ENCODE measurements around the gene PTH1R.

The PTH1R gene

GRCh38 chr3:46865031-46865507 lies 12.5 kb upstream of the PTH1R start:
- no peak for DNase-seq

GRCh38 chr3:46865546-46865945 lies 12.0 kb upstream of the PTH1R start:
- no peak for DNase-seq

- DNase-seq = no peak
Measured at GRCh38 chr3:46866032-46866595, 11.4 kb upstream of the PTH1R start.

GRCh38 chr3:46866720-46867549 lies 10.6 kb upstream of the PTH1R start:
- peak; percentile 83 for DNase-seq

- DNase-seq = no peak
Measured at GRCh38 chr3:46867550-46867898, 10.0 kb upstream of the PTH1R start.

- DNase-seq = no peak
Measured at GRCh38 chr3:46868287-46868686, 9.2 kb upstream of the PTH1R start.

- no peak for DNase-seq
Measured at GRCh38 chr3:46868948-46869347, 8.6 kb upstream of the PTH1R start.

- no peak for DNase-seq
Measured at GRCh38 chr3:46869440-46869839, 8.1 kb upstream of the PTH1R start.

- DNase-seq = no peak
Measured at GRCh38 chr3:46870651-46871050, 6.9 kb upstream of the PTH1R start.

- no peak for DNase-seq
Measured at GRCh38 chr3:46871222-46871621, 6.3 kb upstream of the PTH1R start.

GRCh38 chr3:46873521-46873920 lies 4.0 kb upstream of the PTH1R start:
- no peak for DNase-seq

GRCh38 chr3:46874430-46874829 lies 3.1 kb upstream of the PTH1R start:
- DNase-seq = no peak

GRCh38 chr3:46875560-46875959 lies 2.0 kb upstream of the PTH1R start:
- DNase-seq = no peak

GRCh38 chr3:46876313-46877300 lies 914 bp upstream of the PTH1R start:
- DNase-seq = no peak

GRCh38 chr3:46878781-46879436 lies 1.4 kb downstream of the PTH1R start:
- DNase-seq = no peak

- no peak for DNase-seq
Measured at GRCh38 chr3:46880884-46881595, 3.5 kb downstream of the PTH1R start.

- peak; percentile 24 for DNase-seq
Measured at GRCh38 chr3:46881596-46882376, 4.3 kb downstream of the PTH1R start.

GRCh38 chr3:46882377-46883053 lies 5.0 kb downstream of the PTH1R start:
- no peak for DNase-seq

GRCh38 chr3:46883054-46883829 lies 5.7 kb downstream of the PTH1R start:
- DNase-seq = peak; percentile 17

- no peak for DNase-seq
Measured at GRCh38 chr3:46883830-46884185, 6.3 kb downstream of the PTH1R start.
